Activated naive CD4-positive, alpha-beta T cell treated with anti-CD3 and anti-CD28 coated beads, Interleukin-2, amount 50 U/mL, for 24 hours (primary cell): Measurements from ENCODE around the gene CFAP77.
"Not testable (repeated sequence)": the region's sequence is repeated elsewhere in the genome, so short reads cannot be mapped to it uniquely, and the experiment has no call there.

Experiments used
- H3K27ac Mint-ChIP-seq: one replicate; pipeline ENCODE4 v1.8.0; 2021; ENCODE audit warnings: mild to moderate bottlenecking, mixed read lengths
- H3K27me3 Mint-ChIP-seq: one replicate; pipeline ENCODE4 v1.8.0; 2021; ENCODE audit warnings: mixed read lengths
- H3K36me3 Mint-ChIP-seq: one replicate; pipeline ENCODE4 v1.8.0; 2021; ENCODE audit warnings: mixed read lengths
- H3K4me1 Mint-ChIP-seq: one replicate; pipeline ENCODE4 v1.8.0; 2021; ENCODE audit warnings: mixed read lengths
- H3K4me3 Mint-ChIP-seq: one replicate; pipeline ENCODE4 v1.8.0; 2021; ENCODE audit warnings: mild to moderate bottlenecking, mixed read lengths
- H3K9me3 Mint-ChIP-seq: one replicate; pipeline ENCODE4 v1.8.0; 2021; ENCODE audit warnings: mixed read lengths

Gene CFAP77

GRCh38 chr9:132548751-132549640 is 139.0 kb downstream of the CFAP77 start:
- H3K9me3 Mint-ChIP-seq = no peaks in the 10 kb centered on the region
- no peaks in the 10 kb centered on the region for H3K36me3 Mint-ChIP-seq
- no peaks in the 10 kb centered on the region for H3K4me1 Mint-ChIP-seq
- no peak overlapping the region for H3K27ac Mint-ChIP-seq
- no peak overlapping the region for H3K4me3 Mint-ChIP-seq
- peaks cover 10% of the 10 kb centered on the region for H3K27me3 Mint-ChIP-seq

- peaks cover 8% of the 10 kb centered on the region for H3K27me3 Mint-ChIP-seq
- H3K27ac Mint-ChIP-seq = no peak overlapping the region
- H3K36me3 Mint-ChIP-seq = no peaks in the 10 kb centered on the region
- H3K4me1 Mint-ChIP-seq = no peaks in the 10 kb centered on the region
- H3K9me3 Mint-ChIP-seq = no peaks in the 10 kb centered on the region
- H3K4me3 Mint-ChIP-seq = no peak overlapping the region
Observed at GRCh38 chr9:132551556-132551955, 141.5 kb downstream of the CFAP77 start.

DNA sequence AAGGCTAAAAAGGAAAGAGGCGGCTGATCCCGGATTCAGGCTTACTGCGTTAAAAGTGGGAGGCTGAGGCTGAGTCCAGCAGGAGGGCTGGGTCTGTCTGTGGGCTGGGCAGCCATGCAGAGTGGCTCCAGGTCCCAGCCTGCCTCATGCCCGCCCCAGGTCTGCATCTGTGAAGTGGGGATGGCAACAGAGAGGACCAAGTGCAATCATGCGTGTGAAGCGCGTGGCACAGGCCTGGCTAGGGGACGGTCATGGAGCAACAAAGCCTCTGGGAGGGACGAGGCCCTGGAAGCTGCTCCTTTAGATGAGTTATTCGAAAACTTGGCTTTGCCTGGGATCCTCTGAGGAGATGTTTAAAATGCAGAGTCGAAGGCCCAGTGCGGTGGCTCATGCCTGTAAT is 142.0 kb downstream of the CFAP77 start:
- Mint-ChIP-seq H3K4me1 (no peaks in the 10 kb centered on the region), H3K36me3 (no peaks in the 10 kb centered on the region), H3K4me3 (no peak overlapping the region), H3K9me3 (no peaks in the 10 kb centered on the region), H3K27ac (no peak overlapping the region), H3K27me3 (peaks cover 7% of the 10 kb centered on the region)

GRCh38 chr9:132554755-132555154 is 144.7 kb downstream of the CFAP77 start:
- Mint-ChIP-seq H3K36me3 (peaks cover 2% of the 10 kb centered on the region), H3K9me3 (peaks cover 6% of the 10 kb centered on the region)

GRCh38 chr9:132555528-132555927 is 145.5 kb downstream of the CFAP77 start:
- H3K4me1 Mint-ChIP-seq = no peaks in the 10 kb centered on the region
- H3K9me3 Mint-ChIP-seq = peaks cover 6% of the 10 kb centered on the region
- peaks cover 11% of the 10 kb centered on the region for H3K27me3 Mint-ChIP-seq
- H3K4me3 Mint-ChIP-seq = no peak overlapping the region
- peaks cover 2% of the 10 kb centered on the region for H3K36me3 Mint-ChIP-seq
- H3K27ac Mint-ChIP-seq = no peak overlapping the region

More at GRCh38 chr9:132554755-132555154, 144.7 kb downstream of the CFAP77 start:
- H3K27me3 Mint-ChIP-seq = peaks cover 10% of the 10 kb centered on the region
- H3K27ac Mint-ChIP-seq = no peak overlapping the region
- H3K4me3 Mint-ChIP-seq = no peak overlapping the region
- H3K4me1 Mint-ChIP-seq = no peaks in the 10 kb centered on the region

DNA sequence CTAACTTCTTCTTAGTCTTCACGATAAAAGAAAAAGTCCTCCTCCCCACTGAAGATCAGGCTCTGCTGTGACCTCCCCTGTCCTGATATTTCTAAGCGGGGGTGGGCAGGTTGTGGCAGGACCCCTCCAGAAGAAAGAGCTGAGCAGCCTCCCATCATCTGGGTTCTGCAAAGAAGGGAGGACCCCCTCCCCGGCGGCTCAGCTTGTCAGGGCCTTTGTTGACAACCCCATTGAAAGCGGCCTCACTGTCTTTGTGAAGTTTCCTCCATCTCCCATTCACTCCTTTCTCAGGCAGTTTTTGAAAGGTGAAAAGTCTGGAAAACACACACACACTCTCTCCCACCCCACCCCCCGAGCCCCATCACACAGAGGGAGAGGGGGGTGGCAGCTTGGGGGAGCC is 146.2 kb downstream of the CFAP77 start:
- H3K9me3 Mint-ChIP-seq = peaks cover 6% of the 10 kb centered on the region
- no peak overlapping the region for H3K27ac Mint-ChIP-seq
- no peak overlapping the region for H3K4me3 Mint-ChIP-seq
- H3K27me3 Mint-ChIP-seq = peaks cover 11% of the 10 kb centered on the region
- no peaks in the 10 kb centered on the region for H3K4me1 Mint-ChIP-seq
- peaks cover 2% of the 10 kb centered on the region for H3K36me3 Mint-ChIP-seq

DNA sequence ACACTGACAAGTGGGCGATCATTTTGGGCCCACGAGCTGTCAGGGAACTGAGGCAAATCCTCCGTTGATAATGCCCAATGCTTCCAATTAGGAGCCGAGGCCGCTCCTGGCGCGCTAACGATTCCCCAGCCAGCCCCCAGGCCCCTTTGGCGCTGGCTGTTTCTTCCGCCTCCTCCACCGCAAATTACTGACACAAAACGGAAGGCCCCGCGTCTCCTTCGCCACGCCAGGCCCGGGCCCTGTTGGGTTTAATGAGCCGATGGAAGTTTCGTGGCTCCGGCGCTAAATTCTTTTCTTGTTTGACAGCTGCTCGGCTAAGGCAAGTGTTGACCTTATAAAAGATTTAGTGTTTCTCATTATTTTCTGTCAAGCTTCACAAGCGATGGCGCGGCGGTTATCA is 146.7 kb downstream of the CFAP77 start:
- Mint-ChIP-seq H3K4me1 (no peaks in the 10 kb centered on the region), H3K27me3 (peaks cover 11% of the 10 kb centered on the region)

GRCh38 chr9:132557159-132557558 is 147.1 kb downstream of the CFAP77 start:
- H3K4me3 Mint-ChIP-seq = no peak overlapping the region
- H3K27me3 Mint-ChIP-seq = peaks cover 11% of the 10 kb centered on the region
- H3K9me3 Mint-ChIP-seq = peaks cover 6% of the 10 kb centered on the region
- H3K27ac Mint-ChIP-seq = no peak overlapping the region
- H3K4me1 Mint-ChIP-seq = no peaks in the 10 kb centered on the region
- H3K36me3 Mint-ChIP-seq = peaks cover 2% of the 10 kb centered on the region

More for the DNA sequence above, 146.7 kb downstream of the CFAP77 start:
- H3K9me3 Mint-ChIP-seq = peaks cover 6% of the 10 kb centered on the region
- no peak overlapping the region for H3K4me3 Mint-ChIP-seq
- no peak overlapping the region for H3K27ac Mint-ChIP-seq
- peaks cover 2% of the 10 kb centered on the region for H3K36me3 Mint-ChIP-seq

DNA sequence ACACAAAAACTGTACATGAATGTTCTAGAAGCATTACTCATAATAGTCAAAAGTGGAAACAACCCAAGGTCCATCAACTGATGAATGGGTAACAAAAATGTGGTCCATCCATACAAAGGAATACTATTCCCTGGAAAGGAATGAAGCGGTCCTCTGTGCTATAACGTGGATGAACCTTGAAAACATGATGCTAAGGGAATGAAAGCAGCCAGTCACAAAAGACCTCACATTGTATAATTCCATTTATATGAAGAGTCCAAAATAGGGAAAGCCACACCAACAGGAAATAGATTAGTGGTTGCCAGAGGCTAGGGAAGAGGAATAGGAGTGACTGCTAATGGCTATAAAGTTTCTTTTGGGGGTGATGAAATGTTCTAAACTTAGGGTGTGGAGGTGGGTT is 149.7 kb downstream of the CFAP77 start:
- no peaks in the 10 kb centered on the region for H3K4me1 Mint-ChIP-seq

DNA sequence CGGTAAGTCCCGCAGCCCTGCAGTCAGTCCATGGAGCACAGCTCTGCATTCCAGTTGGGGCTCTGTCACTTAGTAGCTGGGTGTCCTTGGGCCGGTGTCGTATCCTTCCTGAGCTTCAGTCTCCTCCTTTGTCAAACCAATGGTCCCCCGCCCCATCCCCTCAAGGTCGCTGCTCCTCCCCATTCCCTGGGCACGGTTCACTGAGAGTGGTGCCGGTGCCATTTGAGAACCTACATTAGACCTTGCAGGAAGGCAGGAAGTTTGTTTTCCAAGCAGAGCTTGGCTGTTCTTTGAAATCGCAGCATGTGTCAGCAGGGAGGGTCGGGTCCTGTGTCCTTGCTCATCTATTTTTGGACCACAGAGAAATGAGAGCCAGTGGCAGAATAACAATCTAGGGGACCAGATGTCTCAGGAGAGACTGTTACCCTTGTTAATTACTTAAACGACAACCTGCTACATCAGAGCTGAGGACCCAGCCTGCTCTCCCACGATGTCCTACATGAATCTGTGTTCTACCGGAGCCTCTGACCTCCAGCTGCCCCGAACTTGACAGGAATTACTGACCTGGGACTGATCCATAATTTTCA is 150.7 kb downstream of the CFAP77 start:
- H3K27ac Mint-ChIP-seq = no peak overlapping the region
- H3K36me3 Mint-ChIP-seq = peaks cover 2% of the 10 kb centered on the region
- H3K4me3 Mint-ChIP-seq = no peak overlapping the region
- no peaks in the 10 kb centered on the region for H3K4me1 Mint-ChIP-seq
- peaks cover 6% of the 10 kb centered on the region for H3K9me3 Mint-ChIP-seq
- peaks cover 13% of the 10 kb centered on the region for H3K27me3 Mint-ChIP-seq

More for the DNA sequence above, 149.7 kb downstream of the CFAP77 start:
- Mint-ChIP-seq H3K27me3 (peaks cover 15% of the 10 kb centered on the region), H3K4me3 (no peak overlapping the region), H3K9me3 (peaks cover 6% of the 10 kb centered on the region), H3K36me3 (peaks cover 2% of the 10 kb centered on the region), H3K27ac (no peak overlapping the region)

- H3K4me1 Mint-ChIP-seq = no peaks in the 10 kb centered on the region
- H3K36me3 Mint-ChIP-seq = peaks cover 2% of the 10 kb centered on the region
- H3K9me3 Mint-ChIP-seq = peaks cover 6% of the 10 kb centered on the region
- H3K4me3 Mint-ChIP-seq = no peak overlapping the region
- peaks cover 13% of the 10 kb centered on the region for H3K27me3 Mint-ChIP-seq
- H3K27ac Mint-ChIP-seq = no peak overlapping the region
Observed at GRCh38 chr9:132562306-132562573, 152.2 kb downstream of the CFAP77 start.

- Mint-ChIP-seq H3K27me3 (peaks cover 9% of the 10 kb centered on the region), H3K4me1 (no peaks in the 10 kb centered on the region), H3K36me3 (peaks cover 3% of the 10 kb centered on the region), H3K27ac (no peak overlapping the region), H3K4me3 (no peak overlapping the region), H3K9me3 (peaks cover 3% of the 10 kb centered on the region)
Observed at GRCh38 chr9:132564526-132564925, 154.5 kb downstream of the CFAP77 start.

GRCh38 chr9:132568787-132569186 is 158.8 kb downstream of the CFAP77 start:
- not testable (repeated sequence) for H3K4me1 Mint-ChIP-seq, H3K4me3 Mint-ChIP-seq, H3K27ac Mint-ChIP-seq, H3K36me3 Mint-ChIP-seq, H3K9me3 Mint-ChIP-seq, H3K27me3 Mint-ChIP-seq

- peaks cover 25% of the 10 kb centered on the region for H3K27me3 Mint-ChIP-seq
- H3K4me1 Mint-ChIP-seq = no peaks in the 10 kb centered on the region
- H3K9me3 Mint-ChIP-seq = no peaks in the 10 kb centered on the region
- peaks cover 2% of the 10 kb centered on the region for H3K36me3 Mint-ChIP-seq
- H3K4me3 Mint-ChIP-seq = no peak overlapping the region
- no peak overlapping the region for H3K27ac Mint-ChIP-seq
Observed at GRCh38 chr9:132571806-132572600, 162.0 kb downstream of the CFAP77 start.

- Mint-ChIP-seq H3K27me3 (peaks cover 32% of the 10 kb centered on the region), H3K9me3 (no peaks in the 10 kb centered on the region), H3K36me3 (no peaks in the 10 kb centered on the region), H3K4me3 (no peak overlapping the region), H3K4me1 (no peaks in the 10 kb centered on the region), H3K27ac (no peak overlapping the region)
Observed at GRCh38 chr9:132572921-132573320, 162.9 kb downstream of the CFAP77 start.
